Endodermal cell (in vitro differentiated cells): Measurements from ENCODE around the gene CMTM4. TPM values are rescaled to one million over a fixed set of nuclear protein-coding genes. Genes with fewer than 3 reads are reported as not detected.

ENCODE experiments used
- DNase-seq: peaks from one replicate; pipeline ENCODE4 v3.0.0-alpha.2; 2017
- H3K27ac ChIP-seq: 2 replicates; pipeline ENCODE4 v1.5.1; 2013; ENCODE audit warnings: mild to moderate bottlenecking, low read depth, low read length, moderate library complexity
- H3K27me3 ChIP-seq: 2 replicates; pipeline ENCODE4 v1.6.1; 2013; ENCODE audit warnings: mild to moderate bottlenecking, low read length, moderate library complexity; ENCODE audit not compliant: insufficient read depth, control insufficient read depth, poor library complexity, severe bottlenecking
- H3K36me3 ChIP-seq: 2 replicates; pipeline ENCODE4 v1.7.0; 2013; ENCODE audit warnings: mild to moderate bottlenecking, low read length, moderate library complexity; ENCODE audit not compliant: control insufficient read depth, insufficient read depth
- H3K4me1 ChIP-seq: one replicate; pipeline ENCODE4 v1.7.0; 2013; ENCODE audit warnings: low read length; ENCODE audit not compliant: control insufficient read depth, insufficient read depth
- H3K4me3 ChIP-seq: 2 replicates; pipeline ENCODE4 v1.5.1; 2013; ENCODE audit warnings: mild to moderate bottlenecking, low read length, moderate library complexity
- H3K9ac ChIP-seq: 2 replicates; pipeline ENCODE4 v1.6.1; 2013; ENCODE audit warnings: mild to moderate bottlenecking, low read length, moderate library complexity; ENCODE audit not compliant: poor library complexity, severe bottlenecking; ENCODE audit errors: extremely low read depth
- H3K9me3 ChIP-seq: 2 replicates; pipeline ENCODE4 v1.6.1; 2013; ENCODE audit warnings: mild to moderate bottlenecking, low read length, moderate library complexity; ENCODE audit not compliant: control insufficient read depth
- H3K27ac Mint-ChIP-seq: 2 replicates; pipeline ENCODE4 v1.8.0; 2020; ENCODE audit warnings: mixed read lengths
- H3K27me3 Mint-ChIP-seq: 2 replicates; pipeline ENCODE4 v1.8.0; 2021; ENCODE audit warnings: mild to moderate bottlenecking, mixed read lengths; ENCODE audit not compliant: insufficient read depth
- H3K36me3 Mint-ChIP-seq: 2 replicates; pipeline ENCODE4 v1.8.0; 2020; ENCODE audit warnings: low read depth, mixed read lengths
- H3K4me1 Mint-ChIP-seq: 2 replicates; pipeline ENCODE4 v1.8.0; 2020; ENCODE audit warnings: mixed read lengths
- H3K4me3 Mint-ChIP-seq: 2 replicates; pipeline ENCODE4 v1.8.0; 2020; ENCODE audit warnings: mild to moderate bottlenecking, moderate library complexity, mixed read lengths
- H3K9me3 Mint-ChIP-seq: 2 replicates; pipeline ENCODE4 v1.8.0; 2020; ENCODE audit warnings: mild to moderate bottlenecking, mixed read lengths
- WGBS, 2 experiments: methylation state at CpG; one replicate each; pipeline versions ENCODE4 v1.1.5 to v1.1.7; 2013; ENCODE audit warnings: missing lambda C conversion rate in 2 of 2, mixed read lengths in 1 of 2; ENCODE audit not compliant: insufficient coverage in 1 of 2, insufficient read length in 1 of 2; 5-methylcytosine and 5-hydroxymethylcytosine counted together
- total RNA-seq, 2 donors: library from RNA; stranded (reverse); fragmentation: NEBNext Ultra II Directional in 1 of 2; extraction: Animal tissue kit (Norgen Biotek cat#: 25700) in 1 of 2; gene quantifications; 2 replicates in 1 of 2; 3 replicates in 1 of 2; pipeline ENCODE4 v1.2.1, GENCODE V29; 2021
- TF ChIP-seq, protein P1 (sequence below): fragments of 200-600 bp; sonication (generic); conservative IDR thresholded peaks from 2 replicates; pipeline ENCODE4 v1.5.0; 2021; ENCODE audit warnings: antibody characterized with exemption, mild to moderate bottlenecking

CMTM4 gene
- total RNA-seq, 2 donors from 2014 or later = 68.2 to 76.2 TPM

DNA sequence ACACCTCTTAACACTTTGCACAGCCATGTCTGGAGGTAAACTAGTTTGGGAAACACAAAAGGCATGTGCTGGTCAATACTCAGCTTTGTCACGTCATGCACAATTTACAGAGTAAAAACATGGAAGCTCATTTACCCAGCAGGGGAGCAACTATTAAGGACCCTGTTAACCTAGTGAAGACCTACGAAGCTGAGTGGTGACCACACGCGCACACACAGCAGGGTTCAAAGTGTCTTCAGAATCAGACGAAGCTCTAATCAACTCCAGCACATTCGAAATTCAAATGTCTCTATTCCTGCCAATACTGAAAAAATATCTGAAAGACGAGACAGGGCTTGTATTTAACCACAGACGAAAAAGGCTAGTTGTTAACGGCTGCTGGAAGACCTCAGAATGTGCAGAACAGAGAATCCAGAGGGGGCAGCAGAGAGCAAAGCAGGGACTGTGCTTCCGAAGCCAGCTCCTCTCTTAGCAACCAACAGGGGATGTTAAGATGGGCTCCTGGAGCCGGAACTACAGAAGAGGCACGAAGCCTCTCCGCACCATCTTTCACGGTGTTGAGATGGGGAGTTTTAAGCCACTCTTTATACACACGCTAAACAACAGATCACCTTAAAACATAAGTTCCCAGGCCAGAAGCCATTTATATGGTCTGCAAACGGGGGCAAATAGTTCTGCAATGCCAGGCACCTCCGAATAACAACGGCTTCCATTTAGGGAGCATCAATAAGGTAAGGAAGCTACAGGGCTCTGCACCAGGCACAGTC, 45.7 kb downstream of the CMTM4 start:
- WGBS, 2 experiments = 43 to 51% methylated on average over 12 to 17 of the region's 18 CpGs
- peak overlapping the region; percentile 11 for H3K4me3 Mint-ChIP-seq
- H3K4me3 ChIP-seq = no peak overlapping the region
- TF ChIP-seq, protein P1, sequence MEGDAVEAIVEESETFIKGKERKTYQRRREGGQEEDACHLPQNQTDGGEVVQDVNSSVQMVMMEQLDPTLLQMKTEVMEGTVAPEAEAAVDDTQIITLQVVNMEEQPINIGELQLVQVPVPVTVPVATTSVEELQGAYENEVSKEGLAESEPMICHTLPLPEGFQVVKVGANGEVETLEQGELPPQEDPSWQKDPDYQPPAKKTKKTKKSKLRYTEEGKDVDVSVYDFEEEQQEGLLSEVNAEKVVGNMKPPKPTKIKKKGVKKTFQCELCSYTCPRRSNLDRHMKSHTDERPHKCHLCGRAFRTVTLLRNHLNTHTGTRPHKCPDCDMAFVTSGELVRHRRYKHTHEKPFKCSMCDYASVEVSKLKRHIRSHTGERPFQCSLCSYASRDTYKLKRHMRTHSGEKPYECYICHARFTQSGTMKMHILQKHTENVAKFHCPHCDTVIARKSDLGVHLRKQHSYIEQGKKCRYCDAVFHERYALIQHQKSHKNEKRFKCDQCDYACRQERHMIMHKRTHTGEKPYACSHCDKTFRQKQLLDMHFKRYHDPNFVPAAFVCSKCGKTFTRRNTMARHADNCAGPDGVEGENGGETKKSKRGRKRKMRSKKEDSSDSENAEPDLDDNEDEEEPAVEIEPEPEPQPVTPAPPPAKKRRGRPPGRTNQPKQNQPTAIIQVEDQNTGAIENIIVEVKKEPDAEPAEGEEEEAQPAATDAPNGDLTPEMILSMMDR = peak; percentile 93
- peaks cover 3% of the 10 kb centered on the region for H3K36me3 Mint-ChIP-seq
- no peaks in the 10 kb centered on the region for H3K9me3 Mint-ChIP-seq
- no peaks in the 10 kb centered on the region for H3K27me3 ChIP-seq
- H3K27ac ChIP-seq = no peak overlapping the region
- peak overlapping the region; percentile 32 for H3K27ac Mint-ChIP-seq
- peaks cover 30% of the 10 kb centered on the region for H3K4me1 Mint-ChIP-seq
- no peak overlapping the region for H3K9ac ChIP-seq
- no peaks in the 10 kb centered on the region for H3K27me3 Mint-ChIP-seq
- H3K9me3 ChIP-seq = no peaks in the 10 kb centered on the region
- no peaks in the 10 kb centered on the region for H3K4me1 ChIP-seq
- peak; percentile 96 for DNase-seq
- no peaks in the 10 kb centered on the region for H3K36me3 ChIP-seq

DNA sequence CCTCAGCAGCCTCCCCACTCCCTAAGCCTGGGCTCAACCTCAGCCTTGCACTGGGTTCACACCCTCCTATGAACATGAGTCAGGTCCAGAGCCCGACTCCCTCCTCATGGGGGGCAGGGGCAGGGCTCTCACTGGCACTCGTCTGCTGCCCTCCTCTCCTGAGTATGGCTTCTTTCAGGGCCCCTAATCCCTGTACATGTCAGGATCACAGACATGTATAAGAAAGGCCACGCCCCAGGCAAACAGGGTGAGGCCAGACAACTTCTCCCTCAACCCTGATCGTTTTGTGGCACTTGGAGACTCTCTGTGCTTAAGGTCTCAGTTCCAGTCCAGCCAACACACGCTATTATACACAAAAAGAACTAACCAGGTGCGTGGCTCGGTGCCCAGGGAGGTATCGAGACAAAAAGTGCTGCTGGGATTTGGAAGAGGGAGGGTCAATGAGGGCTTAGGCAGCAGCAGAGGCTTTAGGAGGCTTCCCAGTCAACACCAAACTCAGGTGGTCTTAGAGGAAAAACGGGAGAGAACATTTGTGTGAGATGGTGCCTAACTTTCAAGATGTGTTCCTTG, 46.8 kb downstream of the CMTM4 start:
- 93 to 95% methylated on average over 3 to 9 of the region's 9 CpGs for WGBS, 2 experiments
- Mint-ChIP-seq H3K9me3 (no peaks in the 10 kb centered on the region), H3K4me1 (peaks cover 30% of the 10 kb centered on the region), H3K27ac (no peak overlapping the region), H3K4me3 (no peak overlapping the region), H3K36me3 (peaks cover 3% of the 10 kb centered on the region), H3K27me3 (no peaks in the 10 kb centered on the region)
- Histone ChIP-seq H3K27ac (no peak overlapping the region), H3K9me3 (no peaks in the 10 kb centered on the region), H3K36me3 (no peaks in the 10 kb centered on the region), H3K9ac (no peak overlapping the region), H3K27me3 (no peaks in the 10 kb centered on the region), H3K4me3 (no peak overlapping the region), H3K4me1 (no peaks in the 10 kb centered on the region)
- TF ChIP-seq, protein P1 = no peak
- no peak for DNase-seq

DNA sequence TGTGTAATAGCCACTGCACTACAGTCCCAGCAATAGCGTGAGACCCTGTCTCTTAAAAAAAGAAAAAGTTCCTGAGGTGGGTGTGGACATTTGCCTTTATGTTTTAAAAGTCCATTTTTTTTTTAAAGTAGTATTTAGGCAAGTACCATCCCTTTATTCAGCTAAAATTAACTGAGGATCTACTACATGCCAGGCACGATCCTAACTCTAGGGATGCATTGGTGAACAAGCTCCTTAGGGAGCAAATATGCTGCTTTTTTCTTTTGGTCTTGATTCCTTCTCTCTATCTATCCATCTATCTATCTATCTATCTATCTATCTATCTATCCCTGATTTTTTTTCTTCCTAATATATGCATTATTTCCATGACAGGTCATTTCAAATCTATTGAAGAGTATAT, 47.4 kb downstream of the CMTM4 start:
- H3K4me1 ChIP-seq = no peaks in the 10 kb centered on the region
- H3K4me3 Mint-ChIP-seq = no peak overlapping the region
- H3K4me3 ChIP-seq = no peak overlapping the region
- H3K27me3 ChIP-seq = no peaks in the 10 kb centered on the region
- TF ChIP-seq, protein P1 = no peak
- no peak overlapping the region for H3K27ac ChIP-seq
- H3K27me3 Mint-ChIP-seq = no peaks in the 10 kb centered on the region
- no peaks in the 10 kb centered on the region for H3K9me3 ChIP-seq
- DNase-seq = no peak
- no peak overlapping the region for H3K9ac ChIP-seq
- peaks cover 30% of the 10 kb centered on the region for H3K4me1 Mint-ChIP-seq
- H3K36me3 Mint-ChIP-seq = peaks cover 8% of the 10 kb centered on the region
- 92 to 97% methylated on average over 1 to 2 of the region's 2 CpGs for WGBS, 2 experiments
- H3K9me3 Mint-ChIP-seq = no peaks in the 10 kb centered on the region
- no peaks in the 10 kb centered on the region for H3K36me3 ChIP-seq
- no peak overlapping the region for H3K27ac Mint-ChIP-seq
